IPS DF 6.9 (cell line): ENCODE data around the gene UBE2E1.

Source experiments
- DNase-seq: peaks from one replicate; pipeline ENCODE4 v3.0.0-alpha.2; 2013; ENCODE audit warnings: low read depth, low spot score
- H3K27ac ChIP-seq: one replicate; pipeline ENCODE4 v1.5.1; 2013; ENCODE audit warnings: low read length, control low read depth
- H3K27me3 ChIP-seq: 2 replicates; pipeline ENCODE4 v1.6.1; 2013; ENCODE audit warnings: mild to moderate bottlenecking, low read length; ENCODE audit not compliant: control insufficient read depth, insufficient read depth
- H3K36me3 ChIP-seq: 2 replicates; pipeline ENCODE4 v1.6.1; 2013; ENCODE audit warnings: low read length; ENCODE audit not compliant: control insufficient read depth, insufficient read depth
- H3K4me1 ChIP-seq: 2 replicates; pipeline ENCODE4 v1.6.1; 2013; ENCODE audit warnings: low read length; ENCODE audit not compliant: control insufficient read depth, insufficient read depth
- H3K4me3 ChIP-seq: 2 replicates; pipeline ENCODE4 v1.5.1; 2013; ENCODE audit warnings: mild to moderate bottlenecking, low read length
- H3K9me3 ChIP-seq: 2 replicates; pipeline ENCODE4 v1.6.1; 2013; ENCODE audit warnings: low read length, inconsistent platforms; ENCODE audit not compliant: control insufficient read depth, insufficient read depth
- WGBS: extraction: QIAGEN DNeasy Blood & Tissue Kit; methylation state at CpG from one replicate; pipeline ENCODE4 v1.1.7; 2013; ENCODE audit warnings: mixed read lengths, missing lambda C conversion rate; ENCODE audit not compliant: insufficient read length, insufficient coverage; 5-methylcytosine and 5-hydroxymethylcytosine counted together

UBE2E1 gene

DNA sequence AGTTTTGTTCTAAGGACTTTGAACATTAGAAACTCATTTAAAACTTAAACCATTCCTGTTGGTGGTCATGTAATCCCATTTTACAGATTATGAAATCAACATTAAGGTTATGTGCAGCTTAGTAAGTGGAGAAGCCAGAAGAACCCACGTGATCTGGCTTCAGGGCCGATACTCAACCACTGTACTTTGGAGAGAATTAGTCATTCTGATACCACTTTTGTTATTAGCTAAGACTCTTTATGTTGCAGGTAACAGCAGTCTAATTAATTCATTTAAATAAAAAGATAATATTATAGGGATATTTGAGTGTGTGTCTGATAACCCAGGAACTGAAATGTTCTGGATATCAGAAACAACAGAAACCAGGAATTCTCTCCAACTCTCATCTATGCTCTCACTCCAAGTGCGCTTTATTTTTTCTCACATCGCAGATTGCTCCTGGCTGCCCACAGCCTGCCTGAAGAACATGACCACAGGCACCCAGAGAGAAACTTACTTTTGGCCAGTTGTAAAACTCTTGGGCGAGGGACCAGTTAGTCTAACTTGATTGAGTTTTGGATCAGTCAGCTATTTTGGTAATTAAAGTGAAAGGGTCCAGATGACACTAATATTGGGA, 25.2 kb downstream of the UBE2E1 start:
- H3K36me3 ChIP-seq, result no peaks in the 10 kb centered on the region
- H3K9me3 ChIP-seq, result no peaks in the 10 kb centered on the region
- no peak overlapping the region for H3K27ac ChIP-seq
- DNase-seq, result no peak
- H3K27me3 ChIP-seq, result no peaks in the 10 kb centered on the region
- no peaks in the 10 kb centered on the region for H3K4me1 ChIP-seq
- no peak overlapping the region for H3K4me3 ChIP-seq
- WGBS, result no CpG with 5 or more reads among the region's 5 CpGs

- H3K27me3 ChIP-seq, result no peaks in the 10 kb centered on the region
- no peak for DNase-seq
- H3K9me3 ChIP-seq, result no peaks in the 10 kb centered on the region
- no peaks in the 10 kb centered on the region for H3K36me3 ChIP-seq
- H3K27ac ChIP-seq, result no peak overlapping the region
- H3K4me3 ChIP-seq, result no peak overlapping the region
- H3K4me1 ChIP-seq, result no peaks in the 10 kb centered on the region
- no CpG with 5 or more reads among the region's 9 CpGs for WGBS
Measured at GRCh38 chr3:23831517-23832394, 26.0 kb downstream of the UBE2E1 start.

DNA sequence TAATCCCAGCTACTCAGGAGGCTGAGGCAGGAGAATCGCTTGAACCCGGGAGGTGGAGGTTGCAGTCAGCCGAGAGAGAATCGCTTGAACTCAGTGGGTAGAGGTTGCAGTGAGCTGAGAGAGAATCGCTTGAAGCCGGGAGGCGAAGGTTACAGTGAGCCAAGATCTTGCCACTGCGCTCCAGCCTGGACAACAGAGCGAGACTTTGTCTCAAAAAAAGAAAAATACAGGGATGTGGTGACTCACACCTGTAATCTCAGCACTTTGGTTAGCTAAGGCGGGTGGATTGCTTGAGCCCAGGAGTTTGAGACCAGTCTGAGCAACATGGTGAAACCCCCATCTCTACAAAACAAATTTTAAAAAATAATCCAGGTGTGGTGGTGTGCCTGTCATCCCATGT, 26.8 kb downstream of the UBE2E1 start:
- Histone ChIP-seq H3K4me1 (no peaks in the 10 kb centered on the region), H3K9me3 (no peaks in the 10 kb centered on the region), H3K27me3 (no peaks in the 10 kb centered on the region), H3K27ac (no peak overlapping the region), H3K4me3 (no peak overlapping the region), H3K36me3 (no peaks in the 10 kb centered on the region)
- DNase-seq, result no peak
- WGBS, result no CpG with 5 or more reads among the region's 10 CpGs

- H3K4me3 ChIP-seq, result no peak overlapping the region
- no CpG with 5 or more reads among the region's 2 CpGs for WGBS
- H3K36me3 ChIP-seq, result no peaks in the 10 kb centered on the region
- no peaks in the 10 kb centered on the region for H3K27me3 ChIP-seq
- H3K27ac ChIP-seq, result no peak overlapping the region
- no peaks in the 10 kb centered on the region for H3K9me3 ChIP-seq
- DNase-seq, result no peak
- H3K4me1 ChIP-seq, result no peaks in the 10 kb centered on the region
Measured at GRCh38 chr3:23834082-23834870, 28.5 kb downstream of the UBE2E1 start.

DNA sequence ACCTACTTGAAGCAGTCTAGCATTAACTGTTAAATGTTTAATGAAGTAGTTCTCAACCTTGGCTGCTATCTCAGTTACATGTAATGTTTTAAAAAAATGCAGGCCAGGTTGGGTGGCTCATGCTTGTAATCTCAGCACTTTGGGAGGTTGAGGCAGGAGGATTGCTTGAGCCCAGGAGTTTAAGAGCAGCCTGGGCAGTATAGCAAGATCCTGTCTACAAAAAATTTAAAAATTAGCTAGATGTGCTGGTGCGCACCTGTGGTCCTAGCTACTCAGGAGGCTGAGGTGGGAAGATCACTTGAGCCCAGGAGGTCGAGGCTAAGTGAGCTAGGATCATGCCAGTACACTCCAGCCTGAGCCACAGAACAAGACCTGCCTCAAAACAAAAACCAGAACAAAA, 29.3 kb downstream of the UBE2E1 start:
- H3K27me3 ChIP-seq, result no peaks in the 10 kb centered on the region
- no CpG with 5 or more reads among the region's 2 CpGs for WGBS
- H3K36me3 ChIP-seq, result no peaks in the 10 kb centered on the region
- no peaks in the 10 kb centered on the region for H3K9me3 ChIP-seq
- DNase-seq, result no peak
- H3K4me1 ChIP-seq, result no peaks in the 10 kb centered on the region
- H3K27ac ChIP-seq, result no peak overlapping the region
- no peak overlapping the region for H3K4me3 ChIP-seq

DNA sequence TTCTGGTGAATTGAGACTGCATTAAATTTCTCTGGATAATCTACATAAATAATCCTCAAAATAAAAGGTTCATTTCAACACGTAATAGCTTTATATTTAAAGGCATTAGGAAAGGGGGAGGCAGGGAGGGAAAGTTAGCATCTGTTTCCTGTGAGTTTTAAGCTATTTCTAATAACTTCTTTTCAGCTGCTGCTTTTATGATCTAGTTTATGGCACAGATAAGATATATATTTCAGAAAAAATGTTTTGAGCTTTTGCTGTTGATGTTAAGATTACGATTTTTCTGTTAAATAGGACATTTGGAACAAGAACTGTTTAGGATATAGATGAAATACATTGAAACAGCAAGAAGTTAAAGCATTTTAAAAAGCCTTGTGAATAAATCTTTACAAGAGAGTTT, 30.0 kb downstream of the UBE2E1 start:
- Histone ChIP-seq H3K4me1 (peaks cover 3% of the 10 kb centered on the region; the same call in 1 of the 2 replicates), H3K36me3 (no peaks in the 10 kb centered on the region), H3K4me3 (no peak overlapping the region), H3K27ac (no peak overlapping the region), H3K9me3 (no peaks in the 10 kb centered on the region), H3K27me3 (no peaks in the 10 kb centered on the region)
- WGBS, result 100% methylated on average over 1 of the region's 2 CpGs
- DNase-seq, result no peak

- Histone ChIP-seq H3K4me3 (no peak overlapping the region), H3K27ac (no peak overlapping the region), H3K36me3 (no peaks in the 10 kb centered on the region), H3K9me3 (no peaks in the 10 kb centered on the region), H3K27me3 (no peaks in the 10 kb centered on the region), H3K4me1 (peaks cover 3% of the 10 kb centered on the region; the same call in 1 of the 2 replicates)
- DNase-seq, result no peak
- WGBS, result no CpG with 5 or more reads among the region's 1 CpG
Measured at GRCh38 chr3:23836536-23837230, 30.9 kb downstream of the UBE2E1 start.

GRCh38 chr3:23837286-23837685, 31.5 kb downstream of the UBE2E1 start:
- peaks cover 3% of the 10 kb centered on the region; the same call in 1 of the 2 replicates for H3K4me1 ChIP-seq
- H3K9me3 ChIP-seq, result no peaks in the 10 kb centered on the region
- no peaks in the 10 kb centered on the region for H3K36me3 ChIP-seq
- 100% methylated on average over 1 of the region's 1 CpG for WGBS
- DNase-seq, result no peak
- no peaks in the 10 kb centered on the region for H3K27me3 ChIP-seq
- H3K4me3 ChIP-seq, result no peak overlapping the region
- H3K27ac ChIP-seq, result no peak overlapping the region

- no peak for DNase-seq
- no peak overlapping the region for H3K4me3 ChIP-seq
- WGBS, result no CpG with 5 or more reads among the region's 1 CpG
Measured at GRCh38 chr3:23837691-23838090, 31.9 kb downstream of the UBE2E1 start.

DNA sequence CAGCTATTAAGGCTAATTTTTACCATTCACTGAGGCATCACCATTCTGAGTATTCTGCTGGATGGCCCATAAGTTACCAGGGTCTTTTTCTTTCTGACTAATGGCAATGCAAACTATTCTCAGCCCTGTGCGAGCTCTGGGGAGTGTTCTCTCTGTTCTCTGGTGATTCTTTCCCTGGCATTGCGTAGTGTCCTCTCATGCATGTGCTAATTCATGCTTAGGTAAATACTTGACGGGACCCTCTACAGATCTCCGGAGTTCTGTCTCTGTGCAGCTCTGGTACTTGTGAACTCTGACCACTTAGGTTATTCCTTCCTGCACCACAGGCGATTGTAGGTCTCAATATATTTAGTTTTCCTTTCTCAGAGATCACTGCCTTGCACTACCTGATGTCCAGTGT, 34.8 kb downstream of the UBE2E1 start:
- H3K27ac ChIP-seq, result no peak overlapping the region
- no peaks in the 10 kb centered on the region for H3K27me3 ChIP-seq
- H3K9me3 ChIP-seq, result no peaks in the 10 kb centered on the region
- peaks cover 3% of the 10 kb centered on the region; the same call in 1 of the 2 replicates for H3K4me1 ChIP-seq
- no peaks in the 10 kb centered on the region for H3K36me3 ChIP-seq
- no peak for DNase-seq
- no CpG with 5 or more reads among the region's 5 CpGs for WGBS
- H3K4me3 ChIP-seq, result no peak overlapping the region

More at GRCh38 chr3:23837691-23838090, 31.9 kb downstream of the UBE2E1 start:
- H3K9me3 ChIP-seq, result no peaks in the 10 kb centered on the region
- no peaks in the 10 kb centered on the region for H3K27me3 ChIP-seq
- peaks cover 3% of the 10 kb centered on the region; the same call in 1 of the 2 replicates for H3K4me1 ChIP-seq
- no peak overlapping the region for H3K27ac ChIP-seq
- H3K36me3 ChIP-seq, result no peaks in the 10 kb centered on the region
